Gastroesophageal sphincter (tissue), 4 donors: ENCODE measurements around the gene TMEM221. TPM values are rescaled to one million over a fixed set of nuclear protein-coding genes. Genes with fewer than 3 reads are reported as not detected.

Source experiments
- ATAC-seq: fragments of 150-250 bp; one replicate; pipeline ENCODE4 v1.9.1; 2016; ENCODE audit warnings: mild to moderate bottlenecking, moderate library complexity
- H3K27ac ChIP-seq, 4 donors: fragments of 200-600 bp; sonication (generic) in 3 of 4; 1 replicate in 3 of 4; 2 replicates in 1 of 4; pipeline ENCODE4 v1.5.1; 2016 to 2019
- H3K27me3 ChIP-seq: fragments of 200-600 bp; sonication (generic); one replicate; pipeline ENCODE4 v1.5.1; 2019
- H3K36me3 ChIP-seq, 2 donors: fragments of 200-600 bp; sonication (generic); one replicate each; pipeline ENCODE4 v1.5.1; 2019; ENCODE audit warnings: control low read depth in 1 of 2
- H3K4me1 ChIP-seq, 3 donors: fragments of 200-600 bp; sonication (generic); 1 replicate in 2 of 3; 2 replicates in 1 of 3; pipeline ENCODE4 v1.5.1; 2016 to 2019; ENCODE audit warnings: control low read depth in 2 of 3
- H3K4me3 ChIP-seq, 2 donors: fragments of 200-600 bp; sonication (generic); one replicate each; pipeline ENCODE4 v1.5.1; 2019; ENCODE audit warnings: mild to moderate bottlenecking in 1 of 2, moderate library complexity in 1 of 2
- H3K9me3 ChIP-seq, 3 donors: fragments of 200-600 bp; sonication (generic); one replicate each; pipeline ENCODE4 v1.5.1; 2017 to 2019; ENCODE audit warnings: control low read depth in 2 of 3
- EP300 ChIP-seq: sonication (generic); formaldehyde crosslinking; IDR thresholded peaks from one replicate; pipeline ENCODE4 v1.6.1; 2017; ENCODE audit warnings: antibody characterized with exemption, mild to moderate bottlenecking
- POLR2A ChIP-seq, 2 donors: fragments of 450-650 bp; IDR thresholded peaks; one replicate each; pipeline ENCODE4 v1.6.1; 2017; ENCODE audit warnings: antibody characterized with exemption in 2 of 2, mild to moderate bottlenecking in 2 of 2, moderate library complexity in 1 of 2
- POLR2AphosphoS5 ChIP-seq: sonication (generic); formaldehyde crosslinking; IDR thresholded peaks from one replicate; pipeline ENCODE4 v1.6.1; 2017; ENCODE audit warnings: antibody characterized with exemption
- WGBS, 2 donors: methylation state at CpG; one replicate each; pipeline ENCODE4 v1.1.5; 2018; ENCODE audit warnings: low coverage in 1 of 2; 5-methylcytosine and 5-hydroxymethylcytosine counted together
- total RNA-seq, 4 donors: library from RNA; depleted of rRNA; stranded (reverse); fragments of >200 nt; gene quantifications; one replicate each; pipeline ENCODE4 v1.1.0, GENCODE V29; 2016
- TF ChIP-seq, protein P1 (sequence below), 4 experiments: fragments of 200-600 bp in 2 of 4; fragments of 450-650 bp in 2 of 4; sonication (generic) in 1 of 4; IDR thresholded peaks; one replicate each; pipeline ENCODE4 v1.5.1; 2017 to 2019; ENCODE audit warnings: antibody characterized with exemption in 4 of 4, mild to moderate bottlenecking in 2 of 4, moderate library complexity in 2 of 4

The TMEM221 gene
- total RNA-seq, 4 donors from 2014 or later, result 0.46 to 1.3 TPM; not detected in 2

DNA sequence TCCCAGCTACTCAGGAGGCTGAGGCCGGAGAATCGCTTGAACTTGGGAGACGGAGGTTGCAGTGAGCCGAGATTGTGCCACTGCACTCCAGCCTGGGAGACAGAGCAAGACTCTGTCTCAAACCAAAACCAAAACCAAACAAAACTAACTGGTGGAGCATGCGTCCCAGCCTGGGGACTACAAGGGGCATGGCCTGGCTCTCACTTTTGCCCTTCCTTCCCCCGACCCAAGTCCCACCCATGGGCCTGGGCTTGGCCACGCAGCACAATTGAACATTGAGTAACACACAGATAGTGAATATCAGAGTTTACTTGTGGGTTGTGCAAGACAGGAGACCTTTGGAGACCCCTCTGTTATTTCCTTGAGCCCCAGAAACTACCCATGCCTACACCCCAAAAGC, 13.2 kb downstream of the TMEM221 start:
- Histone ChIP-seq H3K4me1 (no peaks in the 10 kb centered on the region), H3K27me3 (no peaks in the 10 kb centered on the region), H3K9me3 (no peaks in the 10 kb centered on the region), H3K4me3 (no peak overlapping the region), H3K27ac (no peak overlapping the region), H3K36me3 (peaks cover 0 to 10% of the 10 kb centered on the region in 2 donors)
- TF ChIP-seq POLR2A (IDR thresholded peaks at IDR 0.05), result no peak
- TF ChIP-seq EP300, result no peak
- TF ChIP-seq, protein P1, sequence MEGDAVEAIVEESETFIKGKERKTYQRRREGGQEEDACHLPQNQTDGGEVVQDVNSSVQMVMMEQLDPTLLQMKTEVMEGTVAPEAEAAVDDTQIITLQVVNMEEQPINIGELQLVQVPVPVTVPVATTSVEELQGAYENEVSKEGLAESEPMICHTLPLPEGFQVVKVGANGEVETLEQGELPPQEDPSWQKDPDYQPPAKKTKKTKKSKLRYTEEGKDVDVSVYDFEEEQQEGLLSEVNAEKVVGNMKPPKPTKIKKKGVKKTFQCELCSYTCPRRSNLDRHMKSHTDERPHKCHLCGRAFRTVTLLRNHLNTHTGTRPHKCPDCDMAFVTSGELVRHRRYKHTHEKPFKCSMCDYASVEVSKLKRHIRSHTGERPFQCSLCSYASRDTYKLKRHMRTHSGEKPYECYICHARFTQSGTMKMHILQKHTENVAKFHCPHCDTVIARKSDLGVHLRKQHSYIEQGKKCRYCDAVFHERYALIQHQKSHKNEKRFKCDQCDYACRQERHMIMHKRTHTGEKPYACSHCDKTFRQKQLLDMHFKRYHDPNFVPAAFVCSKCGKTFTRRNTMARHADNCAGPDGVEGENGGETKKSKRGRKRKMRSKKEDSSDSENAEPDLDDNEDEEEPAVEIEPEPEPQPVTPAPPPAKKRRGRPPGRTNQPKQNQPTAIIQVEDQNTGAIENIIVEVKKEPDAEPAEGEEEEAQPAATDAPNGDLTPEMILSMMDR (IDR thresholded peaks at IDR 0.05), result no peak
- no peak for TF ChIP-seq POLR2AphosphoS5
- ATAC-seq, result no peak
- 40 to 85% methylated on average over 1 to 4 of the region's 7 CpGs for WGBS, 2 donors

- Histone ChIP-seq H3K4me3 (no peak overlapping the region), H3K27me3 (no peaks in the 10 kb centered on the region), H3K9me3 (no peaks in the 10 kb centered on the region), H3K27ac (no peak overlapping the region), H3K36me3 (peaks cover 0 to 9% of the 10 kb centered on the region in 2 donors), H3K4me1 (no peaks in the 10 kb centered on the region)
- WGBS, 2 donors, result 81 to 91% methylated on average over 5 to 6 of the region's 7 CpGs
- ATAC-seq, result no peak
- TF ChIP-seq POLR2A (IDR thresholded peaks at IDR 0.05) (no peak), EP300 (no peak), POLR2AphosphoS5 (no peak)
- TF ChIP-seq, protein P1 (IDR thresholded peaks at IDR 0.05), result no peak
Observed at GRCh38 chr19:17431417-17431816, 17.1 kb downstream of the TMEM221 start.

DNA sequence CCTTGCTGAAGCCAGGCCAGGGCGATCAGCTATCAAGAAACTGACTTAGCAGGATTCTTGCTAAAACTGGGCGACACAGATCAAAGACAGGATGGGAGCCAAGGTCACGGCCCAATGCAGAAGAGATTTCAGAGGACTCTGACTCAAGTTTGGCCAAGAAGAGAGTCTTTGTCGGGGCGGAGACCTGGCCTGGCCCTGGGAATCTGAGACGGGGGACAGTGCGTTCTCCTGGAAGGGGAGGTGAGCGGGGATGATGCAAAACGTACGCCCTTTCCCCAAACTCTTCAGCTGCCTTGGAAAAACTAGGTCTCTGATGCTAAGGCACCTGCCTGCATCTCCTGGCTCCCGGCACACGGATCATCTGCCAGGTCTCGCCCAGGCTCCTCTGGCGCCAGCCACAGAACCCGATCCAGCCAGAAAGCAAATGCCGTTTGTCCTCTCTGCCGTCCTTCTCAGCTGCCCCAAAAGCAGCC, 18.8 kb downstream of the TMEM221 start:
- ATAC-seq, result peak; percentile 56
- WGBS, 2 donors, result 57 to 70% methylated on average over 10 to 11 of the region's 17 CpGs
- no peaks in the 10 kb centered on the region for H3K36me3 ChIP-seq
- no peak overlapping the region for H3K4me3 ChIP-seq
- peaks cover 0 to 4% (median 0%) of the 10 kb centered on the region in 3 donors for H3K4me1 ChIP-seq
- TF ChIP-seq POLR2A (IDR thresholded peaks at IDR 0.05), result no peak
- no peak for TF ChIP-seq EP300
- TF ChIP-seq POLR2AphosphoS5, result no peak
- TF ChIP-seq, protein P1 (IDR thresholded peaks at IDR 0.05), result no peak
- H3K9me3 ChIP-seq, result no peaks in the 10 kb centered on the region
- no peaks in the 10 kb centered on the region for H3K27me3 ChIP-seq
- no peak overlapping the region for H3K27ac ChIP-seq

GRCh38 chr19:17424743-17425365, 23.6 kb downstream of the TMEM221 start:
- ATAC-seq, result peak; percentile 42
- 24 to 30% methylated on average over 10 to 11 of the region's 27 CpGs for WGBS, 2 donors
- H3K36me3 ChIP-seq, result peaks cover 0 to 16% of the 10 kb centered on the region in 2 donors
- H3K27me3 ChIP-seq, result no peaks in the 10 kb centered on the region
- no peak overlapping the region for H3K4me3 ChIP-seq
- no peak overlapping the region for H3K27ac ChIP-seq
- TF ChIP-seq, protein P1 (IDR thresholded peaks at IDR 0.05), result peak in 3 of 4 experiments; percentile 15 to 55 (median 27)
- no peak for TF ChIP-seq EP300
- no peak for TF ChIP-seq POLR2A (IDR thresholded peaks at IDR 0.05)
- peaks cover 0 to 16% (median 2%) of the 10 kb centered on the region in 3 donors for H3K4me1 ChIP-seq
- no peaks in the 10 kb centered on the region for H3K9me3 ChIP-seq
